ENCODE measurements around the gene TNXB.

Gene TNXB

GRCh38 chr6:32092760-32093497 is 16.2 kb downstream of the TNXB start:
- no peak for TF ChIP-seq CTCF (IDR thresholded peaks at IDR 0.05)

- no peak for TF ChIP-seq CTCF (IDR thresholded peaks at IDR 0.05)
Observed at GRCh38 chr6:32089082-32089828, 19.9 kb downstream of the TNXB start.

GRCh38 chr6:32088487-32089049 is 20.6 kb downstream of the TNXB start:
- TF ChIP-seq CTCF (IDR thresholded peaks at IDR 0.05), result no peak

GRCh38 chr6:32087574-32088486 is 21.3 kb downstream of the TNXB start:
- peak; percentile 43; the same call in 1 of the 2 replicates for TF ChIP-seq CTCF (IDR thresholded peaks at IDR 0.05)

GRCh38 chr6:32086661-32087573 is 22.2 kb downstream of the TNXB start:
- TF ChIP-seq CTCF (IDR thresholded peaks at IDR 0.05), result no peak

- no peak for TF ChIP-seq CTCF (IDR thresholded peaks at IDR 0.05)
Observed at GRCh38 chr6:32085759-32086459, 23.2 kb downstream of the TNXB start.
